IPS DF 4.7 (cell line): ENCODE results near the gene DYNLRB1.

ENCODE experiments used
- DNase-seq: peaks from one replicate; pipeline ENCODE4 v3.0.0-alpha.2; 2013; ENCODE audit warnings: low spot score; ENCODE audit errors: extremely low read depth

The DYNLRB1 gene

GRCh38 chr20:34558320-34559218, 42.3 kb downstream of the DYNLRB1 start, which contains the start of gene MAP1LC3A:
TSS of gene MAP1LC3A (plus strand) at chr20:34558718. CDS start at chr20:34558869, 151 bp downstream.
- no peak for DNase-seq

DNA sequence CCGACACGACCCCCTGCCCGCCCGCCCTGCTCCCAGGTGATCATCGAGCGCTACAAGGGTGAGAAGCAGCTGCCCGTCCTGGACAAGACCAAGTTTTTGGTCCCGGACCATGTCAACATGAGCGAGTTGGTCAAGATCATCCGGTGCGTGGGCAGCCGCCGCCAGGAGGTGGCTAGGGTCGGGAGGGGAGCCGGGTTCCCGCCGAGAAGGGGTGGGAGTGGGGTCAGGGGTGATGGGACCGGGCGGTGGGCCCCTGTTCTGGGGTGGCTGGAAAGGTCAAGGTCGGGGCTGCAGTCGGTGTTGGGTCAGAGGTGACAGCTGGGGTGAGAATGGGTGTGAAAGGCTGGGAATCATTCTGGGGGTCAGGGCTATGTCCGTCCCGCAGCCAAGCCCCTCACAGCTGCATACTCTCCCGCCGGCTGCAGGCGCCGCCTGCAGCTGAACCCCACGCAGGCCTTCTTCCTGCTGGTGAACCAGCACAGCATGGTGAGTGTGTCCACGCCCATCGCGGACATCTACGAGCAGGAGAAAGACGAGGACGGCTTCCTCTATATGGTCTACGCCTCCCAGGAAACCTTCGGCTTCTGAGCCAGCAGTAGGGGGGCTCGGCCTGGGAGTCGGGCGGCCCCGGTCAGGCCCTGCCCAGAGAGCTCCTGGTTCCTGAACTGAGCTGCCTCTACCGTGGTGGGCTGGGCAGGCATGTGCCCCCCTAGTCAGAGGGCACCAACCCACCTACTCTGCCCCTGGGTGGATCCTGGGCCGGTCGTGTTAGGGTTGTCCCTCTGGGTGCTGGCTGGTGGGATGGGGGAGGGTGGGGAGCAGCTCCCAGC, 43.3 kb downstream of the DYNLRB1 start:
- DNase-seq = no peak

DNA sequence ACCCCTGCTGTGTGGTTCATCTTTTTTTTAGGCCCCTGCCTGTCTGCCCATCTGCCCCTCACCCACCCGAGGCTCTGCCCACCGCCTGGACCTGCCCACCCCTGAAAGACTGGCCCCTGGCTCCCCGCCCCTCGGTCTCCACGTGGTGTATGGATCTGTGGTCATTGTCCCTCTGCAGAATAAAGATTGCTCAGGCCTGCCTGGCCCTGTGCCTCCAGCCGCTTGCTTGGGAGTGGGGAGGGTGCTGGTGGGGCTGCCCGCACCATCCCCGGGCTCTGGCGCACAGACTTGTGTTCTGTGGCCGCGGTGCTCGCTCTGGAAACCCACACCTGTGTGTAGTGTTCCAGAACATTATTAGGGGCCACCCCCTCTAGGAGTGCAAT, 43.9 kb downstream of the DYNLRB1 start:
- no peak for DNase-seq

GRCh38 chr20:34560614-34561013, 44.4 kb downstream of the DYNLRB1 start:
- DNase-seq = no peak

- DNase-seq = no peak
Observed at GRCh38 chr20:34561661-34562060, 45.4 kb downstream of the DYNLRB1 start.

DNA sequence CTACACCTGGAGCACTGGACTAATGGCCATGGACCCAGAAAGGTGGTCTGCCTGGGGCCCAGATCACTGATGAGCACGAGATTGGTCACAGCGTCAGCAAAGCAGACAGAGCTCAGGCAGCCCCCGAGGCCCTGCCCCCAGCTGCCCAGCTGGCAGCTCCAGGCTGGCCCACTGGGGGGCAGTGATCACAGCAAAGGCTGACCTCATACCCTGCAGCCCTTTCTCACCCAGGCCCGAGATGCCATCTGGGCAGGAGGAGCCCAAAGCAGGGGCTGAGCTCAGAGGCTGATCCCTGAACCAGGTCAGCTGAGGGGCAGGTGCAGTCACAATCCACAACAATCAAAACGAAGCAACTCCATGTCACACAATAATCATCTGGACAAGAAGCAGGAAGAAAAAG, 46.4 kb downstream of the DYNLRB1 start:
- no peak for DNase-seq

- DNase-seq = no peak
Observed at GRCh38 chr20:34564833-34565232, 48.6 kb downstream of the DYNLRB1 start.

DNA sequence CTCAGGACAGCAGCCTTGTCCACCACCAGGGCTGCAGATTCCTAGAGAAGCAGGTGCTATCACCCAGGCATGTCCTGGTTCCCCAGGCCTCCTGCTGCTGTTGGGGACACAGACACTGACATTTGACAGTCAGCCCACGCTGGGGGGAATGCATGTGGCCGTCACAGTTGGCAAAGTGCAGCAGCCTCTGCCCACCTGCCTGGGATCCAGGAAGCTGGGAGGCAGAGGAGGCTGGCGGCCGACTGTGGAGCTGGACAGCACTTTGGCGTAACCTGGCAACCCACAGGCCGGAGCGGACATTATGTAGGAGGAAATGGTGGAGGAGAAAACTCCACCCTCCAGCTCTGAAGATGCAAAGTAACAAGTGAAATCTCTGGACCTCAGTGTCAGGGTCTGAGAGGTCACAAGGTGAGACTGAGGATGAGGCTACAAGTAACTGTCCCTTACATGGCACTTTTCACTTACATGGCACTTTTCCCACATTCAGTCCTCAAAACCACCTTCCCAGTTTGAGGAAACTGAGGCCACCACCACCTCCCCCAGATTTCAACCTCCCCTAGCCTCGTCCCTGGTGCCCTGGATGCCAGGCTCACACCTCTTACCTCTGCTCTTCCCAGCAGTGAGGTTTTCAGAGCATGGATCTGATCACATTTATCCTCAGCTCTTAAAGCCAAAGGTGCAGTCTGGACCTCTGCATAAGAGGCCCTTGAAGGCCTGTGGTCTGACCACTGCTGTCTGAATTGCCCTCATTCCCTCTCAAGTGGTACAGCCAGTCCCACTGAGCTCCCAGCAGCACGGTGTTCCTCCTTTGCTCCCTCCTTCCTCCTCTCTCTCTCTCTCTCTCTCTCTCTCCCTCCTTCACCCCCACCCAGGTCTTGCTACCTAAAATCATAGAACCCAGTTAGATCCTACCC, 51.0 kb downstream of the DYNLRB1 start:
- DNase-seq = no peak

DNA sequence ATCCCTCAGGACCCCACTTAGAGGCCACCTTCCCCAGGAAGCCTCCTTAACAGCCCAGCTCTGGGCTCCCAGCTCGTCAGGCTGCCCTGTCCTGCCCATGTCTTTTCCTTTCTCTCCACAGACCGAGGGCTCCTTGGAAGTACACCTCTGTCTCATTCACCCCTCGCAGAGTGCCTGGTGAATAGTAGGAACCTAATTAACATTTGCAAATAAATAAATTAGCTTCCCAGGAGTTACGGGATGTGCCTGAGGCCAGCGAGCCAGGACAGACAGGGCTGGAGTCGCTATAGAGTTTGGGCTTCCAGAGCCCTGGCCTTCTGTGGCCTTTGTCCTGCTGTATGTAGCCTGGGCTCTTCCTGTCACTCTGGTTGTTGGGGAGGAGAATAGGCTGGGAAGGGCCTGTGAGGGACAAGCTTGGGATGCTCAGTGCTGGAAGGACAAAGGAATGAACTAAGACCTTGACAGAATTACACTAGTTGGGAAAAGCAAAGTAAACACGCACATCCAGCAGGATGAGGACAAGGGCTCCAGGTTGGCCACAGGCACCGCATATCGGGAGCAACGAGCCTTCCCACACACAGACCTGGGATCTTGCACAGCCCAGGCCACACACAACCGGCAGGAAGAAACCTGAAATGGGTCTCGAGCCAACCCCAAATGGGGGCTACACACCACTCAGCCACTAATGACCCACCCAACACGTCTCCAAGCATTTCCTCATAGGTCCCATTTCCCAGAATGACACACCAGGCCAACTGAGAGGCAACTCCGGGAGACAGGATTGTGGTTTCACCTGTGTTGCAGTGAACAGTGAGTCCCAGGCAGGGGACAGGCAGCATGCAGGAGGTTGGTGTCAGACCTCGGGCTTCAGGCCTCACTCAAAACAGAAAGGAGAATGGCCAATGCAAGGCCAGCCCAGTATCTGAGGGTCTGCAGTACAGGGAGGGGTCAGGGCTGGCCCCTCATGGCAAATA, 52.0 kb downstream of the DYNLRB1 start:
- no peak for DNase-seq

GRCh38 chr20:34569598-34569997, 53.4 kb downstream of the DYNLRB1 start:
- DNase-seq = no peak

DNA sequence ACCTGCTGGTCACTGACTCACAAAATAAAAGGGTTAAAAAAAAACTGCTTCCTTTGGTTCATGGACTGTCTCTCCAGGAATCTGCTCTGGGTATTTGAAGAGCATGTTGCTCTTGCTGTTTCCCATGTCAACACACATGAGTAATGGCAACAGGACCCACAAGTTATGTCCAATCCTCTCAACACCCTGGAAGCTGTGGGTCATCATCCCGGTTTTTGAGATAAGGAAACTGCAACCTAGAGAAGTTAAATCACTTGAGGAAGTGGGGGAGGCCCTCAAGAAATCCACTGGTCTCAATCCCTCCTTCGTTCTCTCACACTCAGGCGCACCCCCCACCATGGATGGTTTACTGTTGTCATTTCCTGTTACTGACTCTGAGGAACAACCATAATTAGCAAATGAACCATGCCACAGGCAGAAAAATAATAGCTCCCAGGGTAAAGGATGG, 54.7 kb downstream of the DYNLRB1 start:
- no peak for DNase-seq

GRCh38 chr20:34571753-34572152, 55.5 kb downstream of the DYNLRB1 start:
- DNase-seq = no peak

- DNase-seq = no peak
Observed at GRCh38 chr20:34573541-34574300, 57.5 kb downstream of the DYNLRB1 start.

DNA sequence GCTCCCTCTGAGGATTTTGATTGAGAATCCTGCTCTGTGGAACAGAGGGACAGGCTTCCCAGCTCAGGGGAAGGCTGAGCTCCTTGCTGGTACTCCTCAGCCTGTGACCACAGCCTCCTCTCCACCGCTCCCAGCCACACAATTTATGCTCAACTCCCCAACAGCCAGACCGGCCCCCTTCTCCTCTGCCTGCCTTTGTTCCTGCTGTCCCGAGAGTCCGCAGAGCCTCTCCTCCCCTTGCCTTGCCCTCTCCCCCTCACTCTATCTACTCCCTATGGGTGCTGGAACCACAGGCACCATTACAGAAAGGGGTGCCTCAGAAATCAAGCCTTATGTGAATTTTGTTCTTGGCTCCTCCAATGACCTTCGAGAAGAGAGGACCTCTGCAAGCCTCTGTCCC, 58.2 kb downstream of the DYNLRB1 start:
- no peak for DNase-seq

DNA sequence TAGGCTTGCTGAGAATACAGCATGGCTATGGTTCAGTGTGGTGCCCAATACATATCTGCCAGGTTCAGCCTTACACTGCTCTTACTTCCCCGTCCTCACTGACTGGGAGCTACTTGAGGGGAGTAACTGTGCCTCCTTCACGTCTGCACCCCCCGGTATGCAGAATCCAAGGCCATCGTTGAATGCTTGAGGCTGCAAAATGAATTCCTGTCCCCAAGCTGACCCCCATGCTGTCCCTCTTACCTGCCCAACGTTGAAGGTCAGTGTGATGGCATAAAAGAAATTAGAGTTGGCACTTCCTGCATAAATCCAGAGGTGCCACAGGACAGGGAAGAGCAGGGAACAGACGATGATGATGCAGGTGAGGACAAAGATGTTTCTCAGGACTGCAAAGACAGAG, 58.6 kb downstream of the DYNLRB1 start:
- DNase-seq = no peak

- DNase-seq = no peak
Observed at GRCh38 chr20:34575271-34575670, 59.0 kb downstream of the DYNLRB1 start.

DNA sequence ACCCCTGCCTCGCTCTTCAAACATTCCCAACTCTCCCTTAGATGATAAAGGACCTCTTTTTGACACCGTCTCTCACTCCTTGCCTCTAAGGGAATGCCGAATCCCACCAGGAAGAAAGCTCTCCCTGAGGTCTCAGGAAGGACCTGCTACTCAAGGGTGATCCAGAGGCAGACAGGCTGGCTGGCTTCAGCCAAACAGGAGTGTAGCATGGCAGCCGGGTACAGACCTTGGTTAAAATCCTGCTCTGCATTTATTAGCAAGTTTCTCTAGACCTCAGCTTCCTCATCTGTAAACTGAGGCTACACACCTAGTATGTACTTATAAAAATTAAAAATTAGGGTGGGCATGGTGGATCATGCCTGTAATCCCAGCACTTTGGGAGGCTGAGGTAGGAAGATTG, 59.5 kb downstream of the DYNLRB1 start:
- no peak for DNase-seq

GRCh38 chr20:34577061-34577460, 60.8 kb downstream of the DYNLRB1 start:
- no peak for DNase-seq

GRCh38 chr20:34578025-34578424, 61.8 kb downstream of the DYNLRB1 start:
- no peak for DNase-seq
